SK-N-SH treated with all-trans-retinoic acid at 6 μM for 48 hours (cell line): ENCODE results near the gene CPAMD8.

Source experiments
- CREB5 ChIP-seq: fragments of 250-450 bp; sonication (Bioruptor Pico); IDR thresholded peaks from 2 replicates; pipeline ENCODE4 v1.5.1; 2020; ENCODE audit warnings: low read depth, mild to moderate bottlenecking, moderate library complexity
- CSRNP3 ChIP-seq: fragments of 250-450 bp; sonication (Bioruptor Pico); IDR thresholded peaks from 2 replicates; pipeline ENCODE4 v1.5.1; 2021; ENCODE audit warnings: mild to moderate bottlenecking, moderate library complexity
- GLIS3 ChIP-seq: fragments of 250-450 bp; sonication (Bioruptor Pico); IDR thresholded peaks from 2 replicates; pipeline ENCODE4 v1.5.0; 2020; ENCODE audit warnings: mild to moderate bottlenecking, moderate library complexity
- RARB ChIP-seq: fragments of 250-450 bp; sonication (Bioruptor Pico); IDR thresholded peaks from 2 replicates; pipeline ENCODE4 v1.8.0; 2021; ENCODE audit warnings: mild to moderate bottlenecking, moderate library complexity
- ZFP30 ChIP-seq: fragments of 450-650 bp; formaldehyde crosslinking; IDR thresholded peaks from 2 replicates; pipeline ENCODE4 v1.5.0; 2022; ENCODE audit warnings: mild to moderate bottlenecking, moderate library complexity
- ZNF565 ChIP-seq: fragments of 450-650 bp; formaldehyde crosslinking; conservative IDR thresholded peaks from 2 replicates; pipeline ENCODE4 v1.5.0; 2020; ENCODE audit warnings: low read depth, mild to moderate bottlenecking, moderate library complexity
- TF ChIP-seq, protein P1 (sequence below): fragments of 250-450 bp; sonication (Bioruptor Pico); IDR thresholded peaks from 2 replicates; pipeline ENCODE4 v1.8.0; 2020; ENCODE audit warnings: mild to moderate bottlenecking, moderate library complexity, borderline replicate concordance

GRCh38 chr19:16988661-16989060 is 37.9 kb downstream of the CPAMD8 start:
- TF ChIP-seq RARB (CRISPR knock-in tag) (no peak), CREB5 (no peak), GLIS3 (CRISPR knock-in tag) (no peak), CSRNP3 (CRISPR knock-in tag) (no peak), ZFP30 (CRISPR knock-in tag) (no peak), ZNF565 (no peak)
- TF ChIP-seq, protein P1, sequence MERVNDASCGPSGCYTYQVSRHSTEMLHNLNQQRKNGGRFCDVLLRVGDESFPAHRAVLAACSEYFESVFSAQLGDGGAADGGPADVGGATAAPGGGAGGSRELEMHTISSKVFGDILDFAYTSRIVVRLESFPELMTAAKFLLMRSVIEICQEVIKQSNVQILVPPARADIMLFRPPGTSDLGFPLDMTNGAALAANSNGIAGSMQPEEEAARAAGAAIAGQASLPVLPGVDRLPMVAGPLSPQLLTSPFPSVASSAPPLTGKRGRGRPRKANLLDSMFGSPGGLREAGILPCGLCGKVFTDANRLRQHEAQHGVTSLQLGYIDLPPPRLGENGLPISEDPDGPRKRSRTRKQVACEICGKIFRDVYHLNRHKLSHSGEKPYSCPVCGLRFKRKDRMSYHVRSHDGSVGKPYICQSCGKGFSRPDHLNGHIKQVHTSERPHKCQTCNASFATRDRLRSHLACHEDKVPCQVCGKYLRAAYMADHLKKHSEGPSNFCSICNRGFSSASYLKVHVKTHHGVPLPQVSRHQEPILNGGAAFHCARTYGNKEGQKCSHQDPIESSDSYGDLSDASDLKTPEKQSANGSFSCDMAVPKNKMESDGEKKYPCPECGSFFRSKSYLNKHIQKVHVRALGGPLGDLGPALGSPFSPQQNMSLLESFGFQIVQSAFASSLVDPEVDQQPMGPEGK, result no peak
